Fibroblast of lung (primary cell): ENCODE measurements around the gene FPR2. TPM values are rescaled to one million over a fixed set of nuclear protein-coding genes. Genes with fewer than 3 reads are reported as not detected.

Experiments used
- DNase-seq, 2 donors: peaks; one replicate each; pipeline versions ENCODE4 v3.0.0 to v3.0.0-alpha.2; 2010; ENCODE audit warnings: low read depth in 2 of 2
- H2AFZ ChIP-seq: 2 replicates; pipeline ENCODE4 v1.5.1; 2012; ENCODE audit warnings: low read length, control low read depth, inconsistent platforms
- H3K27ac ChIP-seq: 2 replicates; pipeline ENCODE4 v1.5.1; 2011; ENCODE audit warnings: low read length, control low read depth; ENCODE audit not compliant: insufficient read depth
- H3K27me3 ChIP-seq: 2 replicates; pipeline ENCODE4 v1.5.1; 2011; ENCODE audit warnings: mild to moderate bottlenecking, low read length; ENCODE audit not compliant: control insufficient read depth, insufficient read depth
- H3K36me3 ChIP-seq: 2 replicates; pipeline ENCODE4 v1.5.1; 2011; ENCODE audit warnings: low read length; ENCODE audit not compliant: control insufficient read depth, insufficient read depth
- H3K4me1 ChIP-seq: 2 replicates; pipeline ENCODE4 v1.5.1; 2011; ENCODE audit warnings: low read length; ENCODE audit not compliant: control insufficient read depth, insufficient read depth; ENCODE audit errors: extremely low read depth
- H3K4me2 ChIP-seq: 2 replicates; pipeline ENCODE4 v1.5.1; 2011; ENCODE audit warnings: low read length, control low read depth; ENCODE audit not compliant: insufficient read depth; ENCODE audit errors: extremely low read depth
- H3K4me3 ChIP-seq, 4 experiments: fragments of 200-600 bp in 1 of 4; sonication (generic) in 1 of 4; replicated peaks in 1 of 4; 2 replicates each; pipeline ENCODE4 v1.5.1; 2011 to 2016; ENCODE audit warnings: low read length in 4 of 4, low read depth in 3 of 4, mild to moderate bottlenecking in 3 of 4, control low read depth in 2 of 4, inconsistent platforms in 1 of 4, mixed read lengths in 1 of 4; ENCODE audit not compliant: insufficient read depth in 1 of 4; ENCODE audit errors: control extremely low read depth in 1 of 4
- H3K79me2 ChIP-seq: 2 replicates; pipeline ENCODE4 v1.5.1; 2012; ENCODE audit warnings: mild to moderate bottlenecking, low read length, inconsistent platforms; ENCODE audit not compliant: control insufficient read depth, insufficient read depth
- H3K9ac ChIP-seq: 2 replicates; pipeline ENCODE4 v1.5.1; 2011; ENCODE audit warnings: mild to moderate bottlenecking, low read length, control low read depth; ENCODE audit not compliant: insufficient read depth
- H3K9me3 ChIP-seq: 2 replicates; pipeline ENCODE4 v1.5.1; 2012; ENCODE audit warnings: low read depth, low read length; ENCODE audit not compliant: control insufficient read depth, insufficient read depth
- H4K20me1 ChIP-seq: 2 replicates; pipeline ENCODE4 v1.5.1; 2011; ENCODE audit warnings: low read length; ENCODE audit not compliant: control insufficient read depth, insufficient read depth; ENCODE audit errors: extremely low read depth
- CTCF ChIP-seq, 2 donors: IDR thresholded peaks in 1 of 2; conservative IDR thresholded peaks in 1 of 2; 1 replicate in 1 of 2; 2 replicates in 1 of 2; pipeline ENCODE4 v1.5.1; 2011 to 2012; ENCODE audit warnings: low read length in 2 of 2, control low read depth in 1 of 2, inconsistent platforms in 1 of 2, low read depth in 1 of 2, mild to moderate bottlenecking in 1 of 2
- EZH2 ChIP-seq: IDR thresholded peaks from 2 replicates; pipeline ENCODE4 v1.5.1; 2012; ENCODE audit warnings: low read length, control low read depth, mild to moderate bottlenecking; ENCODE audit errors: missing control alignments
- polyA plus RNA-seq, 2 donors: library from polyadenylated mRNA; depleted of rRNA in 1 of 2; stranded (reverse) in 1 of 2; unstranded in 1 of 2; fragments of >200 nt; gene quantifications; 2 replicates each; pipeline ENCODE4 v1.2.1, GENCODE V29; 2011 to 2012; ENCODE audit warnings: missing spikeins in 1 of 2
- total RNA-seq: library from RNA; depleted of rRNA; stranded (reverse); fragments of >200 nt; gene quantifications from 2 replicates; pipeline ENCODE4 v1.2.1, GENCODE V29; 2014

Gene FPR2
- total and polyA plus RNA-seq, 2 donors (not counting 1 experiment from before 2014, with no cell fraction given) = 0.12 TPM; not detected in 1

- Histone ChIP-seq H3K9ac (no peak overlapping the region), H3K27ac (no peak overlapping the region), H3K36me3 (no peaks in the 10 kb centered on the region), H3K79me2 (no peaks in the 10 kb centered on the region), H4K20me1 (no peaks in the 10 kb centered on the region), H3K4me2 (no peak overlapping the region), H2AFZ (no peak overlapping the region), H3K4me3 (no peak overlapping the region), H3K9me3 (no peaks in the 10 kb centered on the region), H3K4me1 (no peaks in the 10 kb centered on the region), H3K27me3 (no peaks in the 10 kb centered on the region)
- TF ChIP-seq CTCF (conservative IDR thresholded peaks at IDR 0.05 in 1 of 2, IDR thresholded peaks at IDR 0.05 in 1 of 2; ENCODE audit: low read depth in 1 of 2, low read length in 2 of 2) = no peak
- TF ChIP-seq EZH2 = no peak
- DNase-seq = peak; percentile 48 to 71
These were observed 24.1 kb downstream of the FPR2 start for GRCh38 chr19:51784922-51785690.

GRCh38 chr19:51786646-51787494 is 25.9 kb downstream of the FPR2 start:
- Histone ChIP-seq H3K9me3 (no peaks in the 10 kb centered on the region), H3K4me1 (no peaks in the 10 kb centered on the region), H3K27me3 (no peaks in the 10 kb centered on the region), H2AFZ (no peak overlapping the region), H3K9ac (no peak overlapping the region), H3K4me2 (no peak overlapping the region), H4K20me1 (no peaks in the 10 kb centered on the region), H3K79me2 (no peaks in the 10 kb centered on the region), H3K4me3 (no peak overlapping the region), H3K27ac (no peak overlapping the region), H3K36me3 (no peaks in the 10 kb centered on the region)
- no peak for TF ChIP-seq CTCF (conservative IDR thresholded peaks at IDR 0.05 in 1 of 2, IDR thresholded peaks at IDR 0.05 in 1 of 2; ENCODE audit: low read depth in 1 of 2, low read length in 2 of 2)
- TF ChIP-seq EZH2 = no peak
- no peak for DNase-seq

GRCh38 chr19:51788029-51788428 is 27.0 kb downstream of the FPR2 start:
- Histone ChIP-seq H3K4me2 (no peak overlapping the region), H3K9ac (no peak overlapping the region), H4K20me1 (no peaks in the 10 kb centered on the region), H2AFZ (no peak overlapping the region), H3K36me3 (no peaks in the 10 kb centered on the region), H3K4me1 (no peaks in the 10 kb centered on the region), H3K27me3 (no peaks in the 10 kb centered on the region), H3K27ac (no peak overlapping the region), H3K4me3 (no peak overlapping the region), H3K79me2 (no peaks in the 10 kb centered on the region), H3K9me3 (no peaks in the 10 kb centered on the region)
- no peak for DNase-seq
- no peak for TF ChIP-seq EZH2
